GF-D8 (cell line): ENCODE measurements around the gene C7orf33.

Source experiments
- DNase-seq: peaks from one replicate; lab custom pipeline; 2025; lab: John Stamatoyannopoulos, UW

The C7orf33 gene

GRCh38 chr7:148628011-148628410 is 37.4 kb downstream of the C7orf33 start:
- no peak for DNase-seq

GRCh38 chr7:148630078-148630477 is 39.5 kb downstream of the C7orf33 start:
- DNase-seq, result no peak

GRCh38 chr7:148633761-148634160 is 43.2 kb downstream of the C7orf33 start:
- DNase-seq, result no peak

- DNase-seq, result no peak
Observed at GRCh38 chr7:148637094-148637493, 46.5 kb downstream of the C7orf33 start.

GRCh38 chr7:148645898-148646297 is 55.3 kb downstream of the C7orf33 start:
- DNase-seq, result no peak

- DNase-seq, result no peak
Observed at GRCh38 chr7:148650232-148650858, 59.8 kb downstream of the C7orf33 start.

GRCh38 chr7:148652773-148653172 is 62.2 kb downstream of the C7orf33 start:
- DNase-seq, result no peak

- no peak for DNase-seq
Observed at GRCh38 chr7:148657929-148658328, 67.4 kb downstream of the C7orf33 start.

- no peak for DNase-seq
Observed at GRCh38 chr7:148661471-148661870, 70.9 kb downstream of the C7orf33 start.

GRCh38 chr7:148662646-148663045 is 72.1 kb downstream of the C7orf33 start:
- no peak for DNase-seq

GRCh38 chr7:148664324-148664723 is 73.8 kb downstream of the C7orf33 start:
- no peak for DNase-seq

- DNase-seq, result no peak
Observed at GRCh38 chr7:148665221-148665620, 74.7 kb downstream of the C7orf33 start.
